Stimulated activated CD8-positive, alpha-beta memory T cell treated with anti-CD3 and anti-CD28 coated beads, Interleukin-4, amount 100 ng/mL, for 4 hours (primary cell): ENCODE results near the gene CCSAP.

Source experiments
- DNase-seq, 2 donors: peaks; one replicate each; pipeline ENCODE4 v3.0.0-alpha.2; 2020; ENCODE audit warnings: low read depth in 2 of 2, low spot score in 1 of 2

Gene CCSAP

GRCh38 chr1:229326601-229327000 lies 16.2 kb downstream of the CCSAP start:
- DNase-seq = no peak

- no peak for DNase-seq
Observed at GRCh38 chr1:229325853-229326487, 16.9 kb downstream of the CCSAP start.

GRCh38 chr1:229325401-229325800 lies 17.4 kb downstream of the CCSAP start:
- DNase-seq = no peak

GRCh38 chr1:229323885-229324553 lies 18.8 kb downstream of the CCSAP start:
- no peak for DNase-seq

GRCh38 chr1:229323201-229323600 lies 19.6 kb downstream of the CCSAP start:
- DNase-seq = no peak

- no peak for DNase-seq
Observed at GRCh38 chr1:229319487-229319886, 23.4 kb downstream of the CCSAP start.

- DNase-seq = no peak
Observed at GRCh38 chr1:229318056-229318455, 24.8 kb downstream of the CCSAP start.

GRCh38 chr1:229316166-229316565 lies 26.7 kb downstream of the CCSAP start:
- DNase-seq = no peak

GRCh38 chr1:229310833-229311232 lies 32.0 kb downstream of the CCSAP start:
- DNase-seq = no peak

- DNase-seq = no peak
Observed at GRCh38 chr1:229309684-229310083, 33.2 kb downstream of the CCSAP start.

GRCh38 chr1:229309074-229309473 lies 33.8 kb downstream of the CCSAP start:
- no peak for DNase-seq

GRCh38 chr1:229305392-229305791 lies 37.5 kb downstream of the CCSAP start:
- no peak for DNase-seq

GRCh38 chr1:229303855-229304254 lies 39.0 kb downstream of the CCSAP start:
- DNase-seq = no peak

- no peak for DNase-seq
Observed at GRCh38 chr1:229302740-229303139, 40.1 kb downstream of the CCSAP start.

GRCh38 chr1:229300099-229300757 lies 42.6 kb downstream of the CCSAP start:
- DNase-seq = no peak

- DNase-seq = no peak
Observed at GRCh38 chr1:229298887-229299503, 43.9 kb downstream of the CCSAP start.

GRCh38 chr1:229298420-229298819 lies 44.4 kb downstream of the CCSAP start:
- no peak for DNase-seq

GRCh38 chr1:229297746-229298145 lies 45.1 kb downstream of the CCSAP start:
- no peak for DNase-seq

- DNase-seq = no peak
Observed at GRCh38 chr1:229296541-229296941, 46.3 kb downstream of the CCSAP start.

GRCh38 chr1:229295745-229296144 lies 47.1 kb downstream of the CCSAP start:
- DNase-seq = no peak

- DNase-seq = no peak
Observed at GRCh38 chr1:229293528-229294204, 49.2 kb downstream of the CCSAP start.
